LoVo (cell line): ENCODE data around the gene ATP5ME.
"Not testable (repeated sequence)": the region's sequence is repeated elsewhere in the genome, so short reads cannot be mapped to it uniquely, and the experiment has no call there.

ENCODE experiments used
- DNase-seq: peaks from one replicate; pipeline ENCODE4 v3.0.0-alpha.2; 2016; ENCODE audit warnings: low spot score

Gene ATP5ME

GRCh38 chr4:704971-705277 is 30.8 kb upstream of the ATP5ME start:
- DNase-seq, result no peak

- no peak for DNase-seq
Observed at GRCh38 chr4:704198-704891, 30.3 kb upstream of the ATP5ME start.

DNA sequence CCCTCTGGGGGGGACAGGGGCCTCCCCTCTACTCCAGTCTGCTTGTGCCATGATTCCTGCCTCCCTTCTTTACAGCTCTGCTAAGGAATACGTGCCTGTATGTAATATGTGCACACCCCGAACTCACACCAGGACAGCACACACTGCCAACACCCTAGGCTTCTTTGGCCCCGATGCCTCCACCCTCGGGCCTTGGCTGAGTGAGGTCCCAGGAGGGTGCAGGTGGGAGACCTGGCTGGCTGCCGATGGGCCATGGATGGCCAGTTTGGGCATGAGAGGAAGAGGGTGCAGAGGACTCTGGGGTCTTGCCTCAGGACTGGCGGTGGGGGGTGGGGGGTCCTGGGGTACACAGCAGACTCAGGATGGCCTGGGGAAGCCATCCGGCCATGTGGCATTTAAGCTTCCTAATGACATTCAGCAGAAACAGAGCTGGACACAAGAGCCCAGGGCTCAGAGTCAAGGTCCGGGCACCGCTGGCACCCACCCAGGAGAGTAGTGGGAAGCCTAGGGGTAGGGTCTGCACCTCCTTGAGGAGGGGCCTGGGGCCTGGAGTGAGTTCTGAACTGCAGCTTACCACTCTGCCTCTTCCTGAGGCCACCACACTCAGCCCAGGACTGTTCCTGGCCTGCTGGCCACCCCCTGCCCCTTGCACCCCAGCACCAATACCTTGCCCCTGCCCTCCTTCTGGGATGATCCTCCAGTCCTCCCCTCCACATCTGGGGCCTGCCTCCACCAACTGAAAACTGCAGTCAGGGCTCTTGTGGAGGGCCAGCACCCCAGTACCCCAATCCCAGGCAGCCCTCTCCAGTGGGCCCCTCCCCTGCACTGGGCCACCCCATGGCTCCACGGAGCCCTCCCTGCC is 29.5 kb upstream of the ATP5ME start:
- no peak for DNase-seq

DNA sequence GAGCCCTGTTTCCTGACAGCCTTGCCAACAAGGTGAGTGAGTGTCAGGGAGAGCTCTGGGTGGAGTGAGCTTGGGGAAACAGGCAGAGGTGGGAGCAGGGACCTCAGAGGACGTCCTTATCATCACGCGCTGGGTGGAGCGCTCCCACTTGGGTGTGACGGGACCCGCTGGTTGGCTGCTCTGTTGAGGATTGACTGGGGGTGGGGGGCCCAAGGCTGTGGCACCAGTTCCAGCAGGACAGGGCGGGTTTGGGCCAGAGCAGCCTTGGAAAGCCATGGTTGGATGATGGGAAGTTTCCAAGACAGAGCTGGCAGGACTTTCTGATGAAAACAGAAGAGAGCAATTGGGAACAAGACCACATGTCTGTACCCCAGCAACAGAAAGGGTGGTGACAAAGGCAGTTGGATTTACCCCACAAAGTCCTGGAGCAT is 28.6 kb upstream of the ATP5ME start:
- DNase-seq, result no peak

DNA sequence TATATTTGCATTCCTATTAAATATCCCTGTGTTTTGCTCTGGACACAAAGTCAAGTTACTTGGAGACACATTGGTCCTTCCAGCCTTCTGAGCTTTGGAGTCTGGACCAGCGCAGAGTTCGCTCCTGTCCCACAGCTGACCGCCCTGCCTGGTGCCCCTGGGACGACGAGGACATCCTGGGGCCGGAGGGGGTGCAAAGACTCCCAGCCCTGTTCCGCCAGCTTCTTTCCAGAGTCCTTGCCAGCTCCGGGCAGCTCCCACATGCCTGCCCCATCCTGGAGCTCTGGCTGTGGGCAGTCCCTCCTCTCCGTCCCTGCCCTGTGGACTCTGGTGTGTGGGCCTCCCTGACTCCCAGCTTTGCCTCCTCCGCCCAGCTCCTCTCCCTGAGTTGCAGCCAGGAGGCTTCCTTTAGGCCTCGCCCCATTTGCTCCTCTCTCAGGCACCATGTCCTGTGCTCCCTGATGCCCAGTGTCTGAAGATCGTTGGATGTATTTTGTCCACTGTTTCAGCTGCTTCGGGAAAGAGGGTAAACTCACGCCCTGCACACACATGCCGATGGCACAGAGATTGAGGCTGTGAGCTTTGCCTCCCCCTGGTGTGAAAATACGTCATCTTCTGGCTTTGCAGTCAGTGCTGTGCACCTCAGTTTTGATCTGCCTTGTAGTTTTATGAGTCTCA is 26.6 kb upstream of the ATP5ME start:
- DNase-seq, result no peak

DNA sequence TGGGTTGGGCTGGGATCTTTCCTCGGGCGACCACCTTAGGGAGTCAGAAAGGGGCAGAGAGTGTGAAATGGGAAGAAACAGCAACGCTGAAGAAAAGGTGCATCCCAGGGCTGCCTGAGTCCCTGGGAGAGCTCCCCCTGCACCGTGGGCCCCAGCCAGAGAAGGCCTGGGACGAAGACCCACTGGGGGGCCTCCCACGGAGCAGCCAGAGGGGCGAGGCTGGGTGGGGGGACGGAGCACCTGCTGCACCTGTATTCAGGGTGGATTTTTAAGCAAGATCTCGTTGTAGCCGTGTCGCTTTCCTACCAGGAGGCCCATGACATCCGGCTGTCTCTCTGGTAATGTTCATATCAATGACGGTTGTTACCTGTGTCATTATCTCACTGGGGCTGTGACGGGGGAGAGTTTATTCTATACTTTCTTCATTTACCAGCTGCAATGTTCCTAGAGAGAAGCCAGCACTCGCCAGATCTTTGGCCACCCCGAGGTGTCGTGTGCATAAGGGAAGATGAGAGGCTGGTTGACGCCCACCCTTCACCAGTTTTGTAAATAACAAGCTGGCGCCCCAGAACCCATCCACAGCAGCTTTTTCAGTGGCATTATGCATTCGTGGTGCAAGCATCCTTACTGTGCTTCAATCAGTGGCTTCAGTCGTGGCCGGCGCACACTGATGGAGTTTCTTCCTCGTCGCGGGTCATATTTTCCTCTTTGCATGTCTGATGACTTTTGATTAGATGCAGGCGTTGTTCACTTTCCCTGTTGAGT is 25.9 kb upstream of the ATP5ME start:
- DNase-seq, result no peak

DNA sequence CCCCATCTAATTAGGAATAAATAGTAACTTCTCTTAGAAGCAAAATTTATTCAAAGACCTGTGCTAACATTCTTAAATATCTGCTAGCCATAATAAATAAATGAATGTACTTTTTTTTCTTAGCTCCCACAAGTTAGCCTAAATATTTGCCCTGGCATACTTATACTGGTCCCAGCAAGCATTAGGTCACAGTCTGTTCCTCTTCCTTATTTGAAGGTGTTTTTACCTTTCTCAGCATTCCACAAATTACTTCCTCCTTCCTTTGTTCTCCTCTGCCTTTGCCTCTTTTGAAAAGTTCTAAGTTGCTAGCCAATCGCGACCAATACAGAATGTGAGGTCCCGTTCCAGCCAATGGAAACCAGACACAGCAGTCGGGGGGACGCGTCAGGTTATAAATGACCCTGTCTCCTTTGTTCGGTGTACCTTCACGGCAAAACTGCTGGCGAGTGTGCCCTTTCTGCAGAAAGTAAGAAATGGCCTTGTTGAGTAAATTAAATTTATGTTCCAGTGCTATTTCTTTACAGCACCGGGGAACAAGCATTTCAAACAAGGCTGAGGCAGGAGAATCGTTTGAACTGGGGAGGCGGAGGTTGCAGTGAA is 20.4 kb upstream of the ATP5ME start:
- DNase-seq, result not testable (repeated sequence)

DNA sequence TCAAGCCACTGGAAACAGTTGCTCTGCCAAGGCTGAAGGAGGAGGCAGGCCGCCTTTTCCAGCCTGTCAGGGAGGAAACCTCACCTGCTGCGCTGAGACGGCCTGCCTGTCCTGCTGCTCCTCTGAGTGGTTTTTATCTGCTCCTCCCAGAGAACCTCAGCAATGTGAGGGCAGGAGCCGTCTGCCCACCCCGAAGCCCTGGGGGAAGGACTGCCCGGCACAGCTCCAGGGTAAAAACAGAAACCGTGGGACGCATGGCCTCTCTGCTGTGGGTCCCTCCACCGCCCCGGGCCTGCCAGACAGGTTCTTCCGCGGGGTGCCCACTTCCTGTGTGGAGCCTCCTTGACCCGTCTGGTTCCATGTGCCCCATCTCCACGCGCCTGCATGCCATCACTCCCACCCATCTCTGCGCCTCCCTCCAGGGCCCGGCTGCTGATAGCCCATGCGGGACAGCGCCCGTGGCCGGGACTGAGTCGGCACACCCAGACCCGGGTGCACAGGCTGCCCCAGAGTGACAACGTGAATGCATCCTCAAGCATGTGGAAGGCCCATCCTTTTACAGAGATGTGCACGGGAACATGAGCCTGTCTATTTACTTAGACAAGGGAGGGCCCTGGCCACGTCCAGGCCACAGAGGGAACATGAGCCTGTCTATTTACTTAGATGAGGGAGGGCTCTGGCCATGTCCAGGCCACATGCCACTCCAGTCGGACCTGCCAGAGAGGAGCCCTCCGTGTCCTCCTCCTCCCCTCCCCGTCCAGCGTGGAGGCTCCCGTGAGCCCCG is 18.9 kb upstream of the ATP5ME start:
- no peak for DNase-seq

GRCh38 chr4:689723-690122 is 15.6 kb upstream of the ATP5ME start:
- no peak for DNase-seq

DNA sequence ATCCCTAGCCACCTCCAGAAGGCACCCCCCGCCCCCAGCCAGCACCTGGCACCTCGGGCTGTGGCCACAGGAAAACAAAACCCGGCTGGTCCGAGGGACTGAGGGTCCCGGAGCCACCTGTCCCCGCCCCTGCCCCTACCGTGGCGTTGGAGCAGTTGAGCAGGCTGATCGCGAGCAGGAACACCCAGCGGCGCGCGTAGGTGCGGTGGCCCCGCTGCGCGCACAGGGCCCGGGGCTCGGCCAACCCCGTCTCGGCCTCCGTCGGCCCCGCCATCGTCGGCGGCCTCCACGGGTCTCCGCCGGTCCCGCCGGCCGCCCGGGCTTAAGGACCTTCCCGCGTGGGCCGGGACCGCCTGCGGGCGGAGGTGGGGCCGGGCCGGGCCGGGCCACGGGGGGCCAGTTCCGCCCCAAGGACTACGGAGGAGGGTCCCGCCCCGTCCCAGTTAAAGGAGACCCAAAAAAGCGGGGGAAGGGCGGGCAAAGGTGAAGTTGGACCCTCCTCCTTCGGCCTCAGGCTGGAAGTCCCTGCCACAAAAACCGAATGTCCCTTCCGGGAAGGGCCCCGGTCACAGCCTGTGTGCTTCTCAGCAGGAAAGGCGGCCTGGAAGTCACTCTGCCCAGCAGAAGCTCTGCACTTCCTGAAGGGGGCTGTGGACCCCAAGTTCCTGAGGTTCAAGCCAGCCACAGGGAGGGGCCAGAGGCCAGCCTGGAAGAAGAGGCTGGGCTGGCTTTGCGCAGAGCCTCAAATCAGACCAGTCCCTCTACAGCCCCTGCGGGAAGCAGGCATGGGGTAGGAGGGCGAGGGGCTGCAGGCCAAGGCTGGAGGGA is 15.0 kb upstream of the ATP5ME start, which contains the start of gene SLC49A3:
TSS of gene SLC49A3 (minus strand) at position 298 of the 828 bp plus-strand sequence. CDS start at position 274, 24 bp downstream.
- no peak for DNase-seq

DNA sequence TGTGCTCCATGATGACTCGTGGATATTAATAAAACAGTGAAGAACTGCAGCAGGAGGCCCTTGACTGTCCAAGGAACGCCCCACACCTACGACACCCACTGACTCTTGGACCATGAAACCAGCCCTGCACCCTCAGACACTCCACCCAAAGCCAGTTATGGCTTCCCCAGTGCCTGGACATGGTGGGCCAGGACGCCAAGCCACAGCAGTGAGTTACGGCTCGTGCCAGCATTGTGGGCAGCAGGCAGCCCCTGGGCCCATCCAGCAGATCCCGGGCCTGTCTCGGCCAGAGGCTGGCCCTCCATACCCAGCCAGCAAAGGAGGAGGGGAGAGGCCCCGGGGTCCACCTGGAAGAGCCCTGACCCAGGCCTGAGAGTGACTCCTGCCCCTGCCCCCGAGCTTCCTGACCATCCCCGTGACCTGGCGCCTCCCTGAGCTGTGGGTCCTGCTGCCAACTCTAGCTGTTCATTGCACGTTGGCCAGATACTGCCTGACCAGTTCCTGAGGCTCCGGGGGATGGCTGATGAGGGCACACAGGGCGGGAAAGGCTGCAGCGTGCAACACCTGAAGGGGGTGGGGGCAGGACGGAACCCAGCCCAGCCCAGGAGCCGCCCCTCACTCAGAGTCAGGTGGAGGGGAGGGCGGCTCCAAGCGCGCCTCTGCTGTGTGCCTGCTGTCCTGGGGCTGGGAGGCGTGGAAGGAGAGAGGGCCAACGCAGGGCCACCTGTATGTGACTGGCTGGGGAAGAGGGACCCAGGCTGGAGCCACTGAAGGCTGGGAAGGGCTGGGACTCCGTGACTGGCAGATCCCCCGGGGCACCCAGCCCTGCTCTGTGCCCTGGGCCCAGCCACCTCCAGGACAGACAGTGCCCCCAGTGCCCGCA is 14.1 kb upstream of the ATP5ME start:
- no peak for DNase-seq

DNA sequence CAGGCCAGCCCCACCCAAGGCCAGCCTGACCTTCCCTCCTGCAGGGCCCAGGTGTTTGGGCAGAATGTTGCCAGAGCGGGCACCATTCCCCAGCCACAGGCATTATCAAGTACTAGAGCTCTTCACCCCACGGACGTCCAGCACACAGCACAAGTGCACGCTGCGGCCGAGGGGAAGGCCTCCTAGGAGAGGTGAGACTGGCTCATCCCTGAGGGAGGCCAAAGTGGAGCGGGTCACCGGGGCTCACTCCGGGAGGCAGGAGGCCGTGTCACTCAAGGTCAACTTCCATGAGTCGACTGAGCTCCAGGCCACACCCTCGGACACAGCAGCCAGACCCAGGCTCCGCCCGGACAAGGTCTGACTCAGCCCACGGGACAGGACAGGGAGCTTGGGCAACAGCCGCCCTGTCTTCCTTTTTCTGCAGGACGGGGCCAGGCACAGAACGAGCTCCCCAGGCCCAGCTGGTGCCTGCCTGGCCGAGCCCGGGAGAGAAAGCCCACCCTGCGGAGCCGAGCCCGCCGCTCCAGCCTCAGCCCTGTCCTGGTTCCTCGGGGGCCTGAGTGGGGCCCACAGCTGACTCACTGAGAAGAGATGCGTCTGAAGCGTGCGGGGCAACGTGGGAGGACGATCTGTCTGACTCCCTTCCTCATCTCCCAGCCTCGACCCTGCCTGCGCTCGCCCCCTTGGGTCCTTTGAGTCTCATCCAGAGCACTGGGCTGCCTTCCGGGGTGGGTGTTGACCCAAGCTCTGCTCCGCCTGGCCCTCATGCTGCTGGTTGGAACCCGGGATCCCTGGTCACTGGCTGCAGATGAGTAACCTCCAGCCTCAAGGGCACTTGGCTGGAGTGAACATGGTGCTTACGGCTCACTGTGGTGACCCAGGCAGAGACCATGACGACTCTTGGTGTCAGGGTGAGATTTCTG is 13.2 kb upstream of the ATP5ME start:
- DNase-seq, result peak; percentile 77

GRCh38 chr4:686413-687040 is 12.5 kb upstream of the ATP5ME start:
- no peak for DNase-seq

GRCh38 chr4:685679-686412 is 11.8 kb upstream of the ATP5ME start:
- DNase-seq, result no peak

- DNase-seq, result no peak
Observed at GRCh38 chr4:684623-685327, 10.7 kb upstream of the ATP5ME start.
